HepG2 (cell line): ENCODE data around the gene CD28. TPM values are rescaled to one million over a fixed set of nuclear protein-coding genes. Genes with fewer than 3 reads are reported as not detected.

Experiments used
- ATAC-seq: fragments of 200-7000 bp; cut with Tn5 transposase; 3 replicates; pipeline ENCODE4 v1.9.1; 2020; ENCODE audit warnings: mild to moderate bottlenecking, moderate library complexity
- BruUV-seq: library from RNA; stranded (reverse); fragments of 400-500 nt; replicated peaks from 2 replicates; lab custom pipeline; 2021; lab: Mats Ljungman, UMichigan
- CTCF ChIA-PET: fragments of 300-600 bp; formaldehyde crosslinking; extraction: SDS; loops from one replicate; lab custom pipeline; 2021; ENCODE audit warnings: low total read pairs, inconsistent platforms, low intra/inter-chr PET ratio; lab: Yijun Ruan, JAX
- POLR2A ChIA-PET: fragments of 350-600 bp; sonication (Branson Sonifier 250); formaldehyde crosslinking; loops from one replicate; lab custom pipeline; 2020; ENCODE audit warnings: antibody characterized with exemption, inconsistent platforms; lab: Yijun Ruan, JAX
- DNase-seq: peaks from one replicate; pipeline ENCODE4 v3.0.0-alpha.2; 2015; ENCODE audit warnings: low spot score
- FAIRE-seq: peaks from 3 replicates; lab custom pipeline; 2011; peaks lifted over from hg19 to GRCh38; lab: Jason Lieb, UNC
- H2AFZ ChIP-seq: one replicate; pipeline ENCODE4 v1.6.1; 2011; ENCODE audit warnings: low read length, inconsistent platforms
- H3K27ac ChIP-seq: fragments of 300-600 bp; 3 replicates; pipeline ENCODE4 v1.8.0; 2011; ENCODE audit warnings: mixed run types, mild to moderate bottlenecking, mixed read lengths, low read length, inconsistent platforms; ENCODE audit not compliant: insufficient read depth; ENCODE audit errors: extremely low read length
- H3K27me3 ChIP-seq, 2 experiments: fragments of 200-600 bp in 1 of 2; 2 replicates in 1 of 2; 3 replicates in 1 of 2; pipeline versions ENCODE4 v1.6.0 to v1.8.0; 2011; ENCODE audit warnings: low read length in 2 of 2, mild to moderate bottlenecking in 2 of 2, moderate library complexity in 2 of 2, inconsistent platforms in 1 of 2; ENCODE audit not compliant: insufficient read depth in 2 of 2, control insufficient read depth in 1 of 2
- H3K36me3 ChIP-seq, 2 experiments: fragments of 200-600 bp in 1 of 2; replicated peaks in 1 of 2; 2 replicates in 1 of 2; 3 replicates in 1 of 2; pipeline versions ENCODE4 v1.5.1 to v1.8.0; 2011; ENCODE audit warnings: low read length in 2 of 2, inconsistent platforms in 1 of 2; ENCODE audit not compliant: insufficient read depth in 2 of 2, control insufficient read depth in 1 of 2
- H3K4me1 ChIP-seq: 2 replicates; pipeline ENCODE4 v1.5.1; 2012; ENCODE audit warnings: low read length, inconsistent platforms; ENCODE audit not compliant: insufficient read depth
- H3K4me2 ChIP-seq: 2 replicates; pipeline ENCODE4 v1.6.0; 2011; ENCODE audit warnings: low read depth, low read length, inconsistent platforms
- H3K4me3 ChIP-seq, 3 experiments: fragments of 200-600 bp in 1 of 3; sonication (generic), shearing (Covaris generic) in 1 of 3; replicated peaks in 1 of 3; 2 replicates each; pipeline ENCODE4 v1.5.1; 2011 to 2016; ENCODE audit warnings: low read length in 3 of 3, inconsistent platforms in 2 of 3, low read depth in 2 of 3, mild to moderate bottlenecking in 2 of 3, control low read depth in 1 of 3, mixed read lengths in 1 of 3; ENCODE audit not compliant: insufficient read depth in 1 of 3
- H3K79me2 ChIP-seq: one replicate; pipeline ENCODE4 v1.6.1; 2011; ENCODE audit warnings: low read length, inconsistent platforms; ENCODE audit not compliant: insufficient read depth
- H3K9ac ChIP-seq: 2 replicates; pipeline ENCODE4 v1.6.0; 2011; ENCODE audit warnings: mild to moderate bottlenecking, low read depth, low read length, inconsistent platforms; ENCODE audit not compliant: insufficient read depth
- H3K9me3 ChIP-seq: 2 replicates; pipeline ENCODE4 v1.5.1; 2012; ENCODE audit warnings: mild to moderate bottlenecking, low read length
- H4K20me1 ChIP-seq: 2 replicates; pipeline ENCODE4 v1.6.0; 2011; ENCODE audit warnings: inconsistent platforms, mild to moderate bottlenecking, low read length, moderate library complexity; ENCODE audit not compliant: insufficient read depth
- CBX5 ChIP-seq: sonication (generic); formaldehyde crosslinking; IDR thresholded peaks from 2 replicates; pipeline ENCODE4 v1.4.0; 2020; ENCODE audit warnings: missing genetic modification reagents, borderline replicate concordance
- CSRNP1 ChIP-seq: sonication (generic); formaldehyde crosslinking; IDR thresholded peaks from 2 replicates; pipeline ENCODE4 v1.8.1; 2023; ENCODE audit warnings: mild to moderate bottlenecking, missing genetic modification reagents
- CSRNP2 ChIP-seq: sonication (generic); formaldehyde crosslinking; conservative IDR thresholded peaks from 2 replicates; pipeline ENCODE4 v1.8.0; 2022; ENCODE audit warnings: low read depth, missing genetic modification reagents
- FOXJ3 ChIP-seq: sonication (generic); formaldehyde crosslinking; IDR thresholded peaks from 2 replicates; pipeline ENCODE4 v1.4.0; 2020; ENCODE audit warnings: missing genetic modification reagents, mild to moderate bottlenecking, borderline replicate concordance
- GFI1 ChIP-seq: sonication (generic); formaldehyde crosslinking; IDR thresholded peaks from 2 replicates; pipeline ENCODE4 v1.5.0; 2020; ENCODE audit warnings: missing genetic modification reagents, mild to moderate bottlenecking, borderline replicate concordance
- HES4 ChIP-seq: sonication (generic); formaldehyde crosslinking; IDR thresholded peaks from 2 replicates; pipeline ENCODE4 v1.9.0; 2021; ENCODE audit warnings: mild to moderate bottlenecking, missing genetic modification reagents, borderline replicate concordance
- HINFP ChIP-seq: sonication (generic); formaldehyde crosslinking; IDR thresholded peaks from 2 replicates; pipeline ENCODE4 v1.4.0; 2020; ENCODE audit warnings: low read depth, mild to moderate bottlenecking, missing genetic modification reagents
- THYN1 ChIP-seq: sonication (generic); formaldehyde crosslinking; IDR thresholded peaks from 2 replicates; pipeline ENCODE4 v1.8.1; 2023; ENCODE audit warnings: low read depth, mild to moderate bottlenecking, moderate library complexity, missing genetic modification reagents, borderline replicate concordance
- XRCC5 ChIP-seq: fragments of 200-400 bp; formaldehyde crosslinking; optimal IDR thresholded peaks from 2 replicates; pipeline ENCODE3; 2017; ENCODE audit warnings: mild to moderate bottlenecking, low read length
- ZMYM2 ChIP-seq: sonication (generic); formaldehyde crosslinking; IDR thresholded peaks from 2 replicates; pipeline ENCODE4 v1.8.0; 2022; ENCODE audit warnings: mild to moderate bottlenecking, missing genetic modification reagents
- ZMYM4 ChIP-seq: sonication (generic); formaldehyde crosslinking; IDR thresholded peaks from 2 replicates; pipeline ENCODE4 v1.8.1; 2023; ENCODE audit warnings: mild to moderate bottlenecking, missing genetic modification reagents
- ZNF282 ChIP-seq: fragments of 450-650 bp; IDR thresholded peaks from 2 replicates; pipeline ENCODE4 v1.6.1; 2018; ENCODE audit not compliant: partially characterized antibody
- ZNF652 ChIP-seq: IDR thresholded peaks from 2 replicates; pipeline ENCODE4 v1.6.1; 2016; ENCODE audit warnings: low read depth, borderline replicate concordance
- ZNF878 ChIP-seq: sonication (generic); formaldehyde crosslinking; IDR thresholded peaks from 2 replicates; pipeline ENCODE4 v1.8.1; 2023; ENCODE audit warnings: mild to moderate bottlenecking, missing genetic modification reagents, moderate library complexity
- WGBS: methylation state at CpG from one replicate; pipeline ENCODE4 v1.1.6; 2017; ENCODE audit warnings: low lambda C conversion rate; 5-methylcytosine and 5-hydroxymethylcytosine counted together
- in situ Hi-C: cut with HindIII; loops from 2 replicates; pipeline ENCODE4 v1.10.0; 2017; ENCODE audit warnings: low pct_unique_long_range_greater_than_20kb; ENCODE audit not compliant: extremely low pct_ligation_motif_present
- intact Hi-C: fragments of 100-400 bp; cut with micrococcal nuclease; formaldehyde crosslinking; loops from one replicate; pipeline ENCODE4 v1.10.0; 2022; ENCODE audit not compliant: unreplicated experiment
- polyA plus RNA-seq, 8 experiments: library from polyadenylated mRNA; depleted of rRNA in 3 of 8; stranded (reverse) in 7 of 8; unstranded in 1 of 8; fragments of >200 nt; fragmentation: Illumina TruSeq in 4 of 8; extraction: Trizol in 4 of 8; gene quantifications; 2 replicates each; pipeline versions ENCODE4 v1.2.1 to v1.2.3, GENCODE V29; 2011 to 2016; ENCODE audit warnings: low read depth in 4 of 8, missing spikeins in 1 of 8, mixed read lengths in 1 of 8; ENCODE audit not compliant: insufficient read depth in 1 of 8
- total RNA-seq, 5 experiments: library from RNA; depleted of rRNA; stranded (reverse); fragments of >200 nt; fragmentation: Illumina TruSeq; extraction: Trizol; gene quantifications; 2 replicates each; pipeline ENCODE4 v1.2.3, GENCODE V29; 2016; ENCODE audit warnings: low read depth in 1 of 5

Gene CD28
- total and polyA plus RNA-seq, 2 of the 13 experiments (the other 11 are each of a cell fraction or from before 2014, with no cell fraction given), result not detected

GRCh38 chr2:203730076-203730729 lies 23.8 kb downstream of the CD28 start:
- H3K79me2 ChIP-seq, result no peaks in the 10 kb centered on the region
- H2AFZ ChIP-seq, result no peak overlapping the region
- no TSS peak for BruUV-seq
- no peaks in the 10 kb centered on the region for H3K27me3 ChIP-seq
- H3K9me3 ChIP-seq, result no peaks in the 10 kb centered on the region
- H3K9ac ChIP-seq, result no peak overlapping the region
- ATAC-seq, result no peak
- WGBS, result 75% methylated on average over 4 of the region's 4 CpGs
- H3K36me3 ChIP-seq, result no peaks in the 10 kb centered on the region
- ChIA-PET CTCF (no interaction called here), POLR2A (no interaction called here)
- H3K4me1 ChIP-seq, result peaks cover 9% of the 10 kb centered on the region
- no peak for FAIRE-seq
- no peak for DNase-seq
- in situ Hi-C loops (no loop called here), intact Hi-C loops (no loop called here)
- H3K4me2 ChIP-seq, result no peak overlapping the region
- H3K4me3 ChIP-seq, result no peak overlapping the region
- H4K20me1 ChIP-seq, result no peaks in the 10 kb centered on the region
- no peak overlapping the region for H3K27ac ChIP-seq
- TF ChIP-seq ZNF878 (CRISPR knock-in tag) (no peak), CSRNP1 (CRISPR knock-in tag) (no peak), ZNF282 (no peak), THYN1 (CRISPR knock-in tag) (no peak), CBX5 (CRISPR knock-in tag) (no peak), FOXJ3 (CRISPR knock-in tag) (no peak)

- no TSS peak for BruUV-seq
Measured at GRCh38 chr2:203730883-203731282, 24.4 kb downstream of the CD28 start.

More at GRCh38 chr2:203730883-203731282, 24.4 kb downstream of the CD28 start:
- FAIRE-seq (no peak), ATAC-seq (no peak), DNase-seq (no peak)
- Histone ChIP-seq H3K4me1 (peaks cover 9% of the 10 kb centered on the region), H3K4me3 (no peak overlapping the region), H3K9me3 (no peaks in the 10 kb centered on the region), H3K27me3 (no peaks in the 10 kb centered on the region), H3K36me3 (no peaks in the 10 kb centered on the region), H3K79me2 (no peaks in the 10 kb centered on the region), H3K4me2 (no peak overlapping the region), H3K27ac (no peak overlapping the region), H2AFZ (no peak overlapping the region), H4K20me1 (no peaks in the 10 kb centered on the region), H3K9ac (no peak overlapping the region)
- TF ChIP-seq ZMYM4 (CRISPR knock-in tag) (no peak), GFI1 (no peak), HINFP (CRISPR knock-in tag) (no peak), ZNF652 (CRISPR knock-in tag) (no peak), HES4 (CRISPR knock-in tag) (no peak), CSRNP2 (CRISPR knock-in tag) (no peak), ZMYM2 (CRISPR knock-in tag) (no peak), XRCC5 (no peak)
- ChIA-PET POLR2A (interaction anchor here (2.0 kb wide), 1 partner anchor 10 kb away, joined by 5 read pairs; no protein-coding TSS in a partner anchor), CTCF (no interaction called here)
- in situ Hi-C loops, result no loop called here
- intact Hi-C loops, result no loop called here
- 78% methylated on average over 2 of the region's 2 CpGs for WGBS
